Activated CD8-positive, alpha-beta memory T cell treated with anti-CD3 and anti-CD28 coated beads, Interleukin-2, amount 10 ng/mL, durations not matched to agents 7 days and 5 days (primary cell): ENCODE measurements around the gene TRAT1. TPM values are rescaled to one million over a fixed set of nuclear protein-coding genes. Genes with fewer than 3 reads are reported as not detected.
"Not testable (repeated sequence)": the region's sequence is repeated elsewhere in the genome, so short reads cannot be mapped to it uniquely, and the experiment has no call there.

Source experiments
- ATAC-seq: fragments of 150-1000 bp; cut with Tn5 transposase; one replicate; pipeline ENCODE4 v1.10.0; 2021; ENCODE audit warnings: moderate library complexity
- CTCF ChIA-PET: fragments of 350-600 bp; sonication (Branson Sonifier 250); formaldehyde crosslinking; loops from one replicate; lab custom pipeline; 2021; ENCODE audit warnings: antibody characterized with exemption; lab: Charles Lee
- DNase-seq: peaks from one replicate; pipeline ENCODE4 v3.0.0-alpha.2; 2020
- H3K27ac Mint-ChIP-seq: one replicate; pipeline ENCODE4 v1.8.0; 2021; ENCODE audit warnings: mild to moderate bottlenecking, mixed read lengths
- H3K27me3 Mint-ChIP-seq: one replicate; pipeline ENCODE4 v1.8.0; 2021; ENCODE audit warnings: mixed read lengths
- H3K36me3 Mint-ChIP-seq: one replicate; pipeline ENCODE4 v1.8.0; 2021; ENCODE audit warnings: mild to moderate bottlenecking, mixed read lengths
- H3K4me1 Mint-ChIP-seq: one replicate; pipeline ENCODE4 v1.8.0; 2021; ENCODE audit warnings: mixed read lengths
- H3K4me3 Mint-ChIP-seq: one replicate; pipeline ENCODE4 v1.8.0; 2021; ENCODE audit warnings: mild to moderate bottlenecking, moderate library complexity, mixed read lengths
- H3K9me3 Mint-ChIP-seq: one replicate; pipeline ENCODE4 v1.8.0; 2022; ENCODE audit warnings: low read depth, mixed read lengths
- total RNA-seq, 2 experiments: library from RNA; stranded (reverse); gene quantifications; one replicate each; pipeline ENCODE4 v1.2.3, GENCODE V29; 2021

TRAT1 gene, protein sequence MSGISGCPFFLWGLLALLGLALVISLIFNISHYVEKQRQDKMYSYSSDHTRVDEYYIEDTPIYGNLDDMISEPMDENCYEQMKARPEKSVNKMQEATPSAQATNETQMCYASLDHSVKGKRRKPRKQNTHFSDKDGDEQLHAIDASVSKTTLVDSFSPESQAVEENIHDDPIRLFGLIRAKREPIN
- 10 to 100 TPM; 53.8 to 62.4 TPM for total RNA-seq

DNA sequence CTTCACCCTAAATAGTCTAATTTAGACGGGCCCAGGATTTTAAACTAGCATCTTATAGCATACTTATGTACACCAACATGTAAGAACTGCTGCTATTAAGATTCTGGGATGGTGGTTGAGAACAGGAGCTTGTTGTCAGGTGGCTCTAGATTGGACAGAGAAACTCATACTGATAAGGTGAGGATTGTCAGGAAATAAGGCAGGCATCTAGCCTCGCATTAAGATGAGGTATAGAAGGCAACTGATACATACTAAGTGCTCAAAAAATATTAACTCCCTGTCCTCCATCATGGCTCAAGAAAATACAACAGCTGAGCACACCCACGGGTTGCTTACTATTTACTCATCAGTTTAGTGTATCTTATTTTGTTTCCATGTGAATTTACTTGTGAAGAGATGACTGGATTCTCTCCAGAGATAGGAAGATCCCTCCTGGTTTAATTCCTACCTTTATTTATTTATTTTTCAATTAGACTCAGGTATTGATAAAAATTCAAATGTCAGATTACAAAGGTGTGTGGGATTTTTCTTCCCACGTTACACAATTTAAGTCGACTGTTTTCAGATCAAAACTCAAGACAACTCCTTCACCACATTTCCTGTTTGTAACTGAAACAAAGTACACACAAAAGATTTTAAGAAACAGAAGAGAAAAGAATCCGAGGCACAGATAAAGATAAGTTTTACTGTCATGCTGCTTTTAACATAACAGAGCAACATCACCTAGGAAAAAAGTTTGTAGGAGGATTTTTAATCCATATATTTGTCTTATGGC lies at the start of gene TRAT1:
TRAT1 (plus strand) TSS at position 664 of the 775 bp plus-strand sequence. CDS start 142 bp downstream, outside the sequence.
- DNase-seq (no peak), ATAC-seq (peak; percentile 38)
- Mint-ChIP-seq H3K4me3 (peak within 1 kb of the TSS; percentile 82), H3K4me1 (peaks cover 47% of the 10 kb centered on the region), H3K27ac (peak within 1 kb of the TSS; percentile 88), H3K27me3 (no peaks in the 10 kb centered on the region), H3K9me3 (no peaks in the 10 kb centered on the region), H3K36me3 (peaks cover 22% of the 10 kb centered on the region)
- CTCF ChIA-PET, result interaction anchor here (0.9 to 8.4 kb wide), 8 partner anchors 12 to 223 kb away, joined by 3 to 90 read pairs (median 6); no protein-coding TSS in a partner anchor

DNA sequence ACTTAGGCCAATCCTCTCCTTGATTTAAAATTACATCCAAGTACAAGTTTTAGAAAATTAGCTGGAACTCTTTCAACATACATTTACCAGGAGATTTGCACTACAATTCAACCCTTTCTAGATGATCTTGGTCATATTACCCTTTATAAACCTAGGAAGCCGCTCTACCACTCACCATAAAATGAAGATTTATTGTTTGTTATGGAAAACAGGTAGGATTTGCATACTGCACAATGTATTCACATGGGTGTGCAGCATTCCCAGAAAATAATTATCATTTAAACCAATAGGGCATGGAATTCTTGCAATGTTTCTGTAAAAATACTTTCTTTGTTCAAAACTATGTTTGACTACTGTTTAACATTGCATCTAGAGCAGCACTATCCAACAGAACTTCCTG lies 46.9 kb upstream of the TRAT1 start:
- no peak for DNase-seq
- H3K4me3 Mint-ChIP-seq, result no peak overlapping the region
- peaks cover 3% of the 10 kb centered on the region for H3K36me3 Mint-ChIP-seq
- H3K27ac Mint-ChIP-seq, result no peak overlapping the region
- peaks cover 23% of the 10 kb centered on the region for H3K4me1 Mint-ChIP-seq
- H3K27me3 Mint-ChIP-seq, result no peaks in the 10 kb centered on the region
- CTCF ChIA-PET, result no interaction called here
- no peak for ATAC-seq
- H3K9me3 Mint-ChIP-seq, result peaks cover 6% of the 10 kb centered on the region

DNA sequence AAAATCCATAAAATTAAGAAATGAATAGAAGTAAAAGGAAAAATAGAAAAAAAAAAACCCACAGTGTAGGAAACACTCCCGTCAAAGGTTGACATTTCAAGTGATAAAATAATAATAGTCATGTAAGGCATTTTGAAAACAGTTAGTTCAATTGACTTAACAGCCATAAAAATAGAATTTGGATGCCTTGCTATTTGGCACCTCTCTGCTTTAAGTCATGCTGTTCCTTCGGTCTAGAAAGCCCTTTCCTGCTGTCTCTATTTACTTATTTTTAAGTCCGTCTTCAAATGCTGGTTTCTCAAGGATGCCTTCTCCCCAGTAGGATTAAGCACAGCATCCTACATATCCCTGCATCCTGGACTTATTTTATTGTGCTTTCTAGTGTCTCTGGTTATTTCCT lies 43.1 kb upstream of the TRAT1 start:
- H3K4me3 Mint-ChIP-seq, result no peak overlapping the region
- CTCF ChIA-PET, result interaction anchor here (1.2 to 1.4 kb wide), 2 partner anchors 20 to 135 kb away, joined by 3 to 4 read pairs; no protein-coding TSS in a partner anchor
- peaks cover 3% of the 10 kb centered on the region for H3K36me3 Mint-ChIP-seq
- H3K4me1 Mint-ChIP-seq, result peaks cover 23% of the 10 kb centered on the region
- H3K27me3 Mint-ChIP-seq, result no peaks in the 10 kb centered on the region
- H3K27ac Mint-ChIP-seq, result no peak overlapping the region
- no peak for ATAC-seq
- H3K9me3 Mint-ChIP-seq, result peaks cover 4% of the 10 kb centered on the region
- no peak for DNase-seq

DNA sequence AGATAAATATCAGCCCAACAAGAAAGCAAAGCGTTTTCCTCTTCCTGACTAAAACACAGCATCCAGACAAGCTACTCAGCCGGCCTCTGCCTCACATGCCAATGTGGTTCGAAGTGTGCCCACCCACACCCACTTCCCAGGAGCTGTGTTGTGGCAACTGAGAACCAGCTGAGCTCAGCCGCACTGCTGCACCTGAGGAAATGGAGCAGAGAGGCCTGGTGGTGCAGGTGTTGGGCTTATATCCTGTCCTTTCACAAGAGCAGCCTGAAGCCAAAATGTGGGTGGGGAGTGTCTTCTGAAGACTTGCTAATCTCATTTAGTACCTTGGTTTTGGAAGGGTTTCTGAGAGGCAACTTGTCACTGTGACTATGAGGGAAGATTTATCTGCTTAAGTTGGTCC lies 42.4 kb upstream of the TRAT1 start:
- CTCF ChIA-PET, result no interaction called here
- Mint-ChIP-seq H3K9me3 (peaks cover 4% of the 10 kb centered on the region), H3K4me1 (peaks cover 23% of the 10 kb centered on the region), H3K4me3 (no peak overlapping the region), H3K27ac (peak overlapping the region; percentile 40), H3K27me3 (peaks cover 3% of the 10 kb centered on the region), H3K36me3 (peaks cover 3% of the 10 kb centered on the region)
- peak; percentile 66 for DNase-seq
- peak; percentile 53 for ATAC-seq

DNA sequence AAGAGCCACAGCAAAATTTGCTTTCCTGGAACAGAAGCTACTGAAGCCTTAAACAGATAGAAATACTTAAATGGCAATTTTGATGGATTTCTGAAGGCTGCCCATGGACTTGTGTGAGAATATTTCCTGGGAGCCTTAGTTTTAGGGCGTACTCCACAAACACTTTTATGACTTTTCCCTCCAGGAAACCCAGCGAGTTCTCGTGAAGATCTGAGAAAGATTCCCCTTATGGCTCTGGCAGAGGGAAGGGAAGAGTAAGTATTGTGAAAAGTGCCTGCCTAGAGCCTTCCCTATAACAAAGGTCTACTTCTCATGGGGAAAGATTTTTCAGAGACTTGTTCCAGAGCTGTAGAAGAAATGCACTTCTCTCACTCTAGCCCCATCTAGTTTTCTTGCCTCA lies 31.1 kb upstream of the TRAT1 start:
- peaks cover 7% of the 10 kb centered on the region for H3K9me3 Mint-ChIP-seq
- H3K4me3 Mint-ChIP-seq, result no peak overlapping the region
- peaks cover 5% of the 10 kb centered on the region for H3K36me3 Mint-ChIP-seq
- H3K27me3 Mint-ChIP-seq, result no peaks in the 10 kb centered on the region
- CTCF ChIA-PET, result no interaction called here
- no peak for DNase-seq
- no peaks in the 10 kb centered on the region for H3K4me1 Mint-ChIP-seq
- no peak overlapping the region for H3K27ac Mint-ChIP-seq
- ATAC-seq, result no peak

DNA sequence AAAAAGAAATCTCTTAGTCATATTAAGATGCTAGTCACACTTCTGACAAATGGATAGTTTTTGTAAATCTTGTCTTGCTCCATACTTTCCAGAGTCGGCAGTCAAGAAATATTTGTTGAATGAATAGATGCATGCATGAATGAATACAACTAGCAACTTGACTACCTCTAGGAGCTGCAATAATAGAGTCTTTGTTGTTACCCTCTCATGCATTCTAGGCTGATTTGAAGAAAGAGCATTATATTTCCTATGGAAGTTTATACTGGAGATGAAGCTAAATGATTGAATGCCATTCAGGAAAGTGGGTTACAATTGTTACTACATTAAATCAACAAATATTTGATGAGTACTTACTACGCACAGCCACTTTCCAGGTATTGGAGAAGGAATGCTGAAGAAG lies 18.1 kb upstream of the TRAT1 start:
- Mint-ChIP-seq H3K36me3 (peaks cover 30% of the 10 kb centered on the region), H3K27ac (peak overlapping the region; percentile 96), H3K4me1 (peaks cover 29% of the 10 kb centered on the region), H3K9me3 (peaks cover 7% of the 10 kb centered on the region), H3K4me3 (no peak overlapping the region), H3K27me3 (no peaks in the 10 kb centered on the region)
- no peak for ATAC-seq
- DNase-seq, result no peak
- CTCF ChIA-PET, result interaction anchor here (0.8 kb wide), 1 partner anchor 44 kb away, joined by 3 read pairs; no protein-coding TSS in a partner anchor

DNA sequence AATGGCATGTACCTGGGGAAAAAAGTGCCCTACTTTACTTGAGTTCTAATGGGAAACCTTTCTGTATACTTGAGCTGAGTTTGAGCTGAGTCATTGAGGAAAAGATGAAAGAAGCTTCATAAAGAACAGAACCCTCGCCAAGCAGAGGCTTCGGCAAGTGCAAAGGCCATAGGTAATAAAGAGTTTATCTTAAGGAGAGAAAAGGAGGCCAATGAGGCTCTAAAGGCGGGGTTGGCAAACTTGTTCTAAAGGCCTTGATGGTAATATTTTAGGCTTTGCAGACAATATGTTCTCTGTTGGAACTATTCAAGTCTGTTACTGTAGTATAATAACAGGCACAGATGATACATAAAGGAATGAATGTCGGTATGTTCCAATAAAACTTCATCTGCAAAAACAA lies 17.6 kb upstream of the TRAT1 start:
- DNase-seq (no peak), ATAC-seq (no peak)
- peaks cover 7% of the 10 kb centered on the region for H3K9me3 Mint-ChIP-seq
- H3K27ac Mint-ChIP-seq, result peak overlapping the region; percentile 96
- CTCF ChIA-PET, result interaction anchor here (0.8 kb wide), 1 partner anchor 44 kb away, joined by 3 read pairs; no protein-coding TSS in a partner anchor
- peaks cover 30% of the 10 kb centered on the region for H3K36me3 Mint-ChIP-seq
- no peaks in the 10 kb centered on the region for H3K27me3 Mint-ChIP-seq
- H3K4me3 Mint-ChIP-seq, result peak overlapping the region; percentile 14
- peaks cover 29% of the 10 kb centered on the region for H3K4me1 Mint-ChIP-seq

DNA sequence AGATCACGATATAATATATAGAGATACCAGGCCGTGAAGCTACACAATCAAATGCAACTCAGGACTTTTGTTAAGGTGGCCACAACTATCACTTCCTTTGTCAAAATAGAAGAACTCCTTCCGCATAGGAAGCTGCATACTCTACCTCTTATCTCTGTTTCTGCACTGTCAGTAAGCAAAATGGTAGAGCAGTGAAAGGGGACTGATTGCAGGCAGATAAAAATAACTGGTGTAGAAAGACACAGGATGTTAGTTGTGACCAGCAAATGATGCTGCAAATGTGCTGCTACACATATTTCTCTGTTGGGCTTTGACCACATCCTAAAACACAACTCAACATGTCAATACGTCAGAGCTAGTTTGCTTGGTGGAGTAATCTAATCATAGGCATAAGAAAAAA lies 16.3 kb upstream of the TRAT1 start:
- Mint-ChIP-seq H3K4me1 (peaks cover 29% of the 10 kb centered on the region), H3K4me3 (peak overlapping the region; percentile 44)

DNA sequence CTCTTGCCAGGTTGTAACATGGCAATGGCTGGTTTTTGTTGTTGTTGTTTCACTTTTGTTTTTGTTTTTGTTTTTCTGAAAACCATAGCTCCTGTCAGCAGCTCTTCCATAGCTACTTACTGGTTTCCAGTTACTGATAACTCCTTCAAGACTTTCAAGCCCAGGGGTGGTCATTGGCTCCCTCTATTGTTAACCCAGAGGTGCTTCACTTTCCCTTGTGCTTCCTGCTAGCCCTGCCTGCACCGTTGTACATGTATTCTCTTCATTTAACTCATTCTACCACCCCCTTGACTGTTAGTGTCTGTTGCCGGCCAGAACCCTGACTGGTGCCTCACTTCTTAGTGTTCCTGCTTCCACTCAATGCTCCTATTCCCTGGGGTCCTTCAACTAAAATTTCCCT lies 4.2 kb upstream of the TRAT1 start:
- DNase-seq (peak; percentile 86), ATAC-seq (peak; percentile 93)
- peaks cover 31% of the 10 kb centered on the region for H3K4me1 Mint-ChIP-seq
- H3K27me3 Mint-ChIP-seq, result no peaks in the 10 kb centered on the region
- H3K27ac Mint-ChIP-seq, result peak overlapping the region; percentile 78
- H3K36me3 Mint-ChIP-seq, result peaks cover 12% of the 10 kb centered on the region
- CTCF ChIA-PET, result interaction anchor here (0.6 to 8.4 kb wide), 24 partner anchors 12 to 229 kb away, joined by 3 to 90 read pairs (median 4); partner anchors contain the start of genes CIP2A and DZIP3
- peaks cover 3% of the 10 kb centered on the region for H3K9me3 Mint-ChIP-seq
- H3K4me3 Mint-ChIP-seq, result no peak overlapping the region

More for the DNA sequence above, 16.3 kb upstream of the TRAT1 start:
- ATAC-seq (peak; percentile 97), DNase-seq (peak; percentile 77)
- H3K27ac Mint-ChIP-seq, result peak overlapping the region; percentile 96
- no peaks in the 10 kb centered on the region for H3K27me3 Mint-ChIP-seq
- peaks cover 7% of the 10 kb centered on the region for H3K9me3 Mint-ChIP-seq
- CTCF ChIA-PET, result interaction anchor here (1.0 to 3.1 kb wide), 6 partner anchors 12 to 142 kb away, joined by 3 to 20 read pairs (median 4); no protein-coding TSS in a partner anchor
- H3K36me3 Mint-ChIP-seq, result peaks cover 27% of the 10 kb centered on the region

DNA sequence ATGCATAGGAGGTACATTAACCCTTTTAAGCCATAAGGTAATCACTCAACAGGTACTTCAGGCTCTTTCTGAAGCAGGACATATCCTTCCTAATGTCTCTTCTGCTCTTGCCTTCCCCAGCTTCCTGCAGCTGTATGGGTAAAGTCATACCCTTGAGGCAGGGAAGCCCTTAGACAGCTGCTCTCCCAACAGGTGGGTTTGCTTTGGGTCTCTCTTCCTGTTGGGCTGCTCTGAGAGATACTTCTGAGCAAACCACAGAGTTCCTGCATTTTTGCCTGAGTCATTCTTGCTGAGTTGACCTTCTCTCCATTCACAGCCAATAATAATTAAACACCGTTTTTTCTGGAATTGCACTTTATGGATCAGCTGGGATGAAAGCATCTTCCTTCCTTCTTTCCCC lies 2.0 kb upstream of the TRAT1 start:
- peak overlapping the region; percentile 56 for H3K4me3 Mint-ChIP-seq
- DNase-seq, result peak; percentile 42
- CTCF ChIA-PET, result interaction anchor here (1.0 to 8.4 kb wide), 11 partner anchors 9 to 331 kb away, joined by 3 to 90 read pairs (median 3); partner anchors contain the start of genes CIP2A and DZIP3
- peaks cover 17% of the 10 kb centered on the region for H3K36me3 Mint-ChIP-seq
- H3K27me3 Mint-ChIP-seq, result no peaks in the 10 kb centered on the region
- no peak for ATAC-seq
- H3K4me1 Mint-ChIP-seq, result peaks cover 36% of the 10 kb centered on the region
- no peaks in the 10 kb centered on the region for H3K9me3 Mint-ChIP-seq
- H3K27ac Mint-ChIP-seq, result peak overlapping the region; percentile 88

DNA sequence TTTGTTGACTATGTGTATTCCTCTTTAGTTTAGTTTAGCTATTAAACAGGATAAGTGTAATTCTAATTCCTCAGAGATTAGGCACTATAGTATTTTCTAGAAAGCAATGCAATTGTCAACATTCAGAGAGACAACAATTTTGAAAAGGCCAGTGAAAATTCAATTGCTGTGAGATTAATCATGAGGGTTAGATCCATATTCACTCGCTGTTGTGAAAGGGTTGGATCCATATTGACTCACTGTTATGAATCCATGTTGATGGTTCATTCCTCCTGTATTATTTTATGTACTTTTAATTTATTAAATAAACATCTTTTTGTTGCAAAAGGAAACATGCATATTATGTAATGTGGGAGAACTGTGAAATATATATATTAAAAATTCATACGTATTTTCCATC lies 641 bp downstream of the TRAT1 start:
- peak overlapping the region; percentile 82 for H3K4me3 Mint-ChIP-seq
- H3K27me3 Mint-ChIP-seq, result no peaks in the 10 kb centered on the region
- no peaks in the 10 kb centered on the region for H3K9me3 Mint-ChIP-seq
- H3K4me1 Mint-ChIP-seq, result peaks cover 51% of the 10 kb centered on the region
- DNase-seq, result no peak
- no peak for ATAC-seq
- peak overlapping the region; percentile 88 for H3K27ac Mint-ChIP-seq
- CTCF ChIA-PET, result interaction anchor here (0.9 to 8.4 kb wide), 4 partner anchors 11 to 91 kb away, joined by 3 to 90 read pairs (median 38); no protein-coding TSS in a partner anchor
- H3K36me3 Mint-ChIP-seq, result peaks cover 25% of the 10 kb centered on the region

DNA sequence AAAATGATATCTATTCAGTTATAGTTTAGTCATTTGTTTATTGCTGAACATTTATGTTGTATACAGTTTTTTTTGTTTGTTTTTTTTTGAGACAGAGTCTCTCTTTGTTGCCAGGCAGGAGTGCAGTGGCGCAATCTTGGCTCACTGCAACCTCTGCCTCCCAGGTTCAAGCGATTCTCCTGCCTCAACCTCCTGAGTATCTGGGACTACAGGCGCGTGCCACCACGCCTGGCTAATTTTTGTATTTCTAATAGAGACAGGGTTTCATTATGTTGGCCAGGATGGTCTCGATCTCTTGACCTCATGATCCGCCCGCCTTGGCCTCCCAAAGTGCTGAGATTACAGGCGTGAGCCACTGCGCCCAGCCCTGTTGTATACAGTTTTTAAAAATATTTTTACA lies 1.2 kb downstream of the TRAT1 start:
- not testable (repeated sequence) for DNase-seq, H3K27me3 Mint-ChIP-seq, ATAC-seq, H3K9me3 Mint-ChIP-seq
- Mint-ChIP-seq H3K4me1 (peaks cover 51% of the 10 kb centered on the region), H3K4me3 (peak overlapping the region; percentile 82), H3K27ac (peak overlapping the region; percentile 88), H3K36me3 (peaks cover 31% of the 10 kb centered on the region)
- CTCF ChIA-PET, result interaction anchor here (1.2 to 8.4 kb wide), 4 partner anchors 10 to 91 kb away, joined by 6 to 74 read pairs (median 7); no protein-coding TSS in a partner anchor
